Stimulated activated CD8-positive, alpha-beta memory T cell treated with anti-CD3 and anti-CD28 coated beads, Interleukin-12 subunit alpha, Interleukin-12 subunit beta, amount 100 ng/mL, for 1 hour (primary cell): ENCODE measurements around the gene DIPK1B.

ENCODE experiments used
- DNase-seq: peaks from one replicate; pipeline ENCODE4 v3.0.0-alpha.2; 2020; ENCODE audit warnings: low read depth

The DIPK1B gene

GRCh38 chr9:136711751-136712689 lies at the start of gene DIPK1B:
Gene DIPK1B, plus strand, starts transcription at chr9:136712572. Its CDS starts 94 bp downstream, at chr9:136712666.
- no peak for DNase-seq

GRCh38 chr9:136662656-136663581 lies 49.5 kb upstream of the DIPK1B start, which contains the start of gene EGFL7:
Gene EGFL7, plus strand, starts transcription at chr9:136662916. Its CDS starts 5,367 bp downstream, at chr9:136668283.
- no peak for DNase-seq

- DNase-seq: no peak
Measured at GRCh38 chr9:136664000-136664915, 48.1 kb upstream of the DIPK1B start.

GRCh38 chr9:136665111-136665703 lies 47.2 kb upstream of the DIPK1B start:
- no peak for DNase-seq

GRCh38 chr9:136665704-136666371 lies 46.5 kb upstream of the DIPK1B start:
- DNase-seq: no peak

GRCh38 chr9:136666372-136667213 lies 45.8 kb upstream of the DIPK1B start:
- DNase-seq: no peak

GRCh38 chr9:136667214-136667939 lies 45.0 kb upstream of the DIPK1B start:
- no peak for DNase-seq

GRCh38 chr9:136667940-136668760 lies 44.2 kb upstream of the DIPK1B start:
- no peak for DNase-seq

- DNase-seq: no peak
Measured at GRCh38 chr9:136668983-136669790, 43.2 kb upstream of the DIPK1B start.

- no peak for DNase-seq
Measured at GRCh38 chr9:136669791-136670464, 42.4 kb upstream of the DIPK1B start.

- DNase-seq: no peak
Measured at GRCh38 chr9:136670576-136671253, 41.7 kb upstream of the DIPK1B start.

- DNase-seq: no peak
Measured at GRCh38 chr9:136671254-136671614, 41.1 kb upstream of the DIPK1B start.

- DNase-seq: no peak
Measured at GRCh38 chr9:136671646-136672430, 40.5 kb upstream of the DIPK1B start.

GRCh38 chr9:136672431-136673087 lies 39.8 kb upstream of the DIPK1B start:
- no peak for DNase-seq
